ENCODE results near the gene ERP44.
"Not testable (repeated sequence)": the region's sequence is repeated elsewhere in the genome, so short reads cannot be mapped to it uniquely, and the experiment has no call there.

ERP44 gene

GRCh38 chr9:100100146-100100667 is 1.4 kb upstream of the ERP44 start:
- DNase-seq (ENCODE audit: low spot score) = no peak

- DNase-seq (ENCODE audit: low spot score) = peak; percentile 45
Measured at GRCh38 chr9:100099722-100100042, 882 bp upstream of the ERP44 start.

- peak; percentile 55 for DNase-seq (ENCODE audit: low spot score)
Measured at GRCh38 chr9:100098046-100098886, 534 bp downstream of the ERP44 start.

- DNase-seq (ENCODE audit: low spot score) = no peak
Measured at GRCh38 chr9:100096378-100096916, 2.4 kb downstream of the ERP44 start.

GRCh38 chr9:100094411-100094810 is 4.4 kb downstream of the ERP44 start:
- DNase-seq (ENCODE audit: low spot score) = not testable (repeated sequence)

DNA sequence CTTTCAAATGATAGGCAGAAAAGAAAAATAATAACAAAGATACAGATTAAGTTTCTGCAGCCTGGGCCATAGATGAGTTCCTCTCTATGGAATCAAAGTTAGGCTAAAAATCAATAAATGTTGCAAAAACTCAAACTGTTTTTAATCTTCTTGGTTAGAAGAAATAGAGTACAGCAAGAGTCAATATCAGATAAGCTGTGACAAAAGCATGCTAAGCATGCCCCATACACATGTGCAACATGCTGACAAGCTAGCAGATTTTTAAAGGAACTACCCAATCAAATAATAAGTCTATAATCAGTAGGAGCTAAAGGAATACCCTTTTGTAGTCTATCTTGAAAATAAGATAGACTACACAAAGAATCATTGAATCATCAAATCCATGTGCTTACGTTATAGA is 6.7 kb downstream of the ERP44 start:
- DNase-seq (ENCODE audit: low spot score) = no peak

GRCh38 chr9:100091650-100092049 is 7.2 kb downstream of the ERP44 start:
- no peak for DNase-seq (ENCODE audit: low spot score)

DNA sequence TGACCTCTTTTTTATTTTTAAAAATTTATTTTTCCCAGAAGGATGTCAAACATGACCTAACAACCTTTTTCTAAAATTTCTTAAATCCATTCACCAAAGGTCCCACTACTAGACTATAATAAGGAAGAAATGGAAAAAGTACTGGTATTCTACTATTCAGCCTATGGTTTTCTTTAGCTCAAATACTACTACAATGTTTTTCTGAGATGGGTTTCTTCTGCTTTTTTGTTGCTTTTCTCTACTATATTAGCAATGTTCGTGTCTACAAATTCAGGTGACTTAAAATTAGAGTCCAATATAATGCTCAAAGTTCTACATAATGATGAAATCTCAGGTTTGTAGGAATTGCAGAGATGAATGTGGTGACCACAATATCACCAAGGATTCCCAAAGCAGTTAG is 7.9 kb downstream of the ERP44 start:
- no peak for DNase-seq (ENCODE audit: low spot score)

DNA sequence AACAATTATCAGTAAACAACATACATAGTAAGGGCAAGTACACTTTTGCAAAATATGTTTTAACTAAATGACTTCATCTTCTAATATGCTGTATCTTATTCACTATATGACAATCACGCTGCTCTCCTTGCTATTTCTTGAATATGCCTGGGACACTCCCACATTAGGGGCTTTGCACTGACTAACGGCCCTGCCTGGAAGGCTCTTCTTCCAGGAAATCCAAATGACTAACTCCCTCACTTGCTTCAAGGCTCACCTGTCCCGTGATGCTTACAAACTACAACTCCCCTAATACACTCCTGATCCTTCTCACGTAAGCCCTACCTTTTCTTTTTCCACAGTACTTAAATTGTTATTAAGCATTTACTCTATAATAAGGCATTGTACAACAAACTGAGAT is 10.6 kb downstream of the ERP44 start:
- DNase-seq (ENCODE audit: low spot score) = no peak

GRCh38 chr9:100087218-100087617 is 11.6 kb downstream of the ERP44 start:
- no peak for DNase-seq (ENCODE audit: low spot score)

GRCh38 chr9:100086097-100086635 is 12.6 kb downstream of the ERP44 start:
- no peak for DNase-seq (ENCODE audit: low spot score)

GRCh38 chr9:100084734-100085133 is 14.1 kb downstream of the ERP44 start:
- no peak for DNase-seq (ENCODE audit: low spot score)

- DNase-seq (ENCODE audit: low spot score) = no peak
Measured at GRCh38 chr9:100084128-100084453, 14.7 kb downstream of the ERP44 start.

DNA sequence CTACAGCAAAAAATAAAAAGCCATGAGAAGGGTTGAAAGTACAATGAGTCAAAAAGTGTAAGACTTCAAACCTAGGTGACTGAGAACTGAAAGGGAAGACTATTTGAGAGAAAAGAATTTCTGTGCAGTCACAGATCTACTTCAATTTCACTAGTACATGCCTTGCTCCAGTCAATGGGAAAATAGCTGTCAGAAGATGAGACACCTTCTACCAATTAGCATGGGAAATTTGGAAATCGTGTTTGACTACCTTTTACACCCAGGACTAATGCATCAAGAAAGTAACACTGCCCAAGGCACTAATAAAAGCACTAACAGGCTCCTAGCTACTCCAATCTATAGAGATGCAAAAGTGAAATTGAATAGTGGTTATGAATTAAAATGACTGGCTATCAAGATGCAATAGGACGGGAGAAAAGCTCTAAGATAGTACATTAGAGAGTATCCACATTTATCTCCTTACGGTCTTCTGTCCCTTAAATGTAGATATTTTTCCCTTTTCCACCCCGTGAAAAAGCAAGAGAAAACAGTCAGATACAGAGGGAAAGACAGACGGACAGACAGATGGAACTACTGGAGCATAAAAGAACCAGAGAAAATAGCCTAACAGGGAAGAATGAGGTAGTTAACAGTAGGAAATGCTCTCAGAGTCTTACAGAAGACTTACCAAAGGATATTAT is 15.2 kb downstream of the ERP44 start:
- DNase-seq (ENCODE audit: low spot score) = no peak

- no peak for DNase-seq (ENCODE audit: low spot score)
Measured at GRCh38 chr9:100082782-100083181, 16.0 kb downstream of the ERP44 start.

GRCh38 chr9:100076256-100076655 is 22.5 kb downstream of the ERP44 start:
- not testable (repeated sequence) for DNase-seq (ENCODE audit: low spot score)

DNA sequence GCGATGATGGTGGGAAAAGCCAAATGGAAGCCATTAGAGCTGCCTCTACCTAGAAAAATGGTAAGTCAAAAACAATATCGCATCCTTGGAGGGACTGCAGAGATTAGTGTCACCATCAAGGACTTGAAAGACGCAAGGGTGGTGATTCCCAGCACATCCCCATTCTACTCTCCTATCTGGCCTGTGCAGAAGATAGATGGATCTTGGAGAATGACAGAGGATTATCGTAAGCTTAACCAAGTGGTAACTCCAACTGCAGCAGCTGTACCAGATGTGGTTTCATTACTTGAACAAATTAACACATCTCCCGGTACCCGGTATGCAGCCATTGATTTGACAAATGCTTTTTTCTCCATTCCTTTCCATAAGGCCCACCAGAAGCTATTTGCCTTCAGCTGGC is 23.8 kb downstream of the ERP44 start:
- DNase-seq (ENCODE audit: low spot score) = no peak

DNA sequence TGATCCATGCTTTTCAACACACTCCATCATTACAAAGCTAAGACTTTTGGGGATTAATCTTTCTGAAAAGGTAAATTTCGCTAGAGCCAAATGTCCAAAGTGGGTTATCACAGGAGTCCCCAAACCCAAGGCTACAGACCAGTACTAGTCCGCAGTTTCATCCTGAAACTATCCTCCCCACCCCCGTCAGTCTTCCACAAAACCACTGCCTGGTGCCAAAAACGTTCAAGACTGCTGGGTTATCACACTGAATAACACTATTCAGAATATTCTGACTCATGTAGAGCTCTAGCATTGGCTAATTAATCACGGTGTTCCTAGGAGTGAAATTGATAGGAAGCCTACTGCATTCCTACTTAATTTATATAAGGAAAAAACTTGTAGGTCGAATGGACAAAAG is 24.7 kb downstream of the ERP44 start:
- DNase-seq (ENCODE audit: low spot score) = peak; percentile 20

DNA sequence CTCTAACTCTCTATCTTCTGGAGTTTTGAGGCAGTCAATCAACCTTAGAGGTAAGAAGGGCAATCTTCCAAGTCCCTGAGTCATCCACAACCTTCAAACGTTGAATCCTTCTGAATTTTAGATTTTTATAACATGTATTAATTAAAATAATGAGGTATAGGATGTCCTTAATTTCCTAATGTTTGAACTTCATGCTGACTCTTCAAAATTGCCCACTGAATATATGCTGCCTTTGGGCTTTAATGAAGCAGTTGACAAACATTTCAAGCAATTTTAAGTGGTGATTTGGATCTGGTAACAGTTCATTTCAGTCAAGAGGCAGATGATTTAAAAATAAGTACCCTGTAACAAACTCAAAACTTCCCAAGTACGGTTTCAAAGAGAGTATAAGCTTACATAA is 26.0 kb downstream of the ERP44 start:
- DNase-seq (ENCODE audit: low spot score) = no peak

DNA sequence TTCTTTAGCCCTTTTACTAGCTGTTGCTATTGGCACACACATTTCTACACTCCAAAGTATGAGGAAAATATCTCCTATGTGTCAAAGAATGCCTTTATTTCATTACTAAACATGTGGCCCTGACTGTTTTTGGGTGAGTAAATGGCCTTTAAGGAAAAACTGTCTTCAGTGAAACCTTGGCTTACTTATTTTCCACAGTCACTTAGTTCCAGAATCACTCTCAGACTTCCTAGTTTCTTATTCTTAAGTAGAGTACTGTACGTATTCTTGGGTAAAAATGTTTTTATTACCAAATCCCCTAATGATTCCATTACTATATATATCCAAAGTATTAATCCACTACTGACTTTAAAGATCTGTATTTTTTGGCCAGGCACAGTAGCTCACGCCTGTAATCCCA is 27.5 kb downstream of the ERP44 start:
- DNase-seq (ENCODE audit: low spot score) = no peak

DNA sequence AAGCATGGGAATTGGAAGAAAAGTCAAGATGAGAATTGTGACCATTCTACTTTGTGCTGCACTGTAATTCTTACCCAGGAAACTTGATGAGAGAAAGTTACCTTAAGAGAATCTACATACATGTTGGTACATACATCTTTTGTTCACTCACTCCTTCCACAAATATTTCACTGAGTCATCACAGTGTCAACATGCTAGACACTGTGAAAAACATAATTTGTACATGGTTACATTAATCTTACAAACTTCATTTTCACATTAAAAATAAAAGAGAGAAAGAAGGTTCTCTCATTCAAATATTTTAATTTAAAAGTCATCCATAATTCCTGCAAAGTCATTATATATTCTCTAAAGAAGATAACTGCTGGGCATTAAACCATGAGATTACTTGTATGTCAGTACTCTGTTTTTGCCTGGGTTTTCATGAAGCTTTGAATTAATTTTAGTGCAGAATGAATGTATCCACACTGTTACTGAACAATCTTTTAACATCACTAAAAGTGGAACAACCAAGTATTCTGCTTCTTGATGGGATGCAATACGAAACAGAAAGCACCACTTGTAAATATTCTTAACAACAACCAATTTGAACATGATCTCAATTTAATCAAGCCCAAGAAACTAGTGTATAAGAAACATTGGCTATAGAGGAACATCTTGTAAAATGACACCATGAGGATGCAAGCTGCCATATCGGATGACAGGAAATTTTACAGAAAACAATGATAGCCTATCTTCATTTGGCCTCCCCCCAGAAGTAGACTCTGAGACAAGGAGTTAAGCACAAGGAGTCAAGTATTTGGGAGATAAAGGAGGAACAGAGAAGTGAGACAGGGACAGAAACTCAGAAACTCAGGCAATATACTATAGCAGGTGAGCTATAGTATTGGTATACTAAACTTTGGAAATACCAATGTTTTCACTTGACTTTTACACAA is 28.4 kb downstream of the ERP44 start:
- DNase-seq (ENCODE audit: low spot score) = no peak

GRCh38 chr9:100069068-100069467 is 29.7 kb downstream of the ERP44 start:
- DNase-seq (ENCODE audit: low spot score) = not testable (repeated sequence)

Measured in Ammon's horn (tissue), 1 donor.